WTC11 (cell line): ENCODE results near the gene SRSF4. TPM values are rescaled to one million over a fixed set of nuclear protein-coding genes. Genes with fewer than 3 reads are reported as not detected.
A peak's percentile ranks its signal among the peaks of the same experiment; 100 is the strongest.

Experiments used
- ATAC-seq: fragments of 200-7000 bp; cut with Tn5 transposase; 2 replicates; pipeline ENCODE4 v1.10.0; 2021; ENCODE audit warnings: mild to moderate bottlenecking, moderate library complexity
- CTCF ChIA-PET: fragments of 300-600 bp; sonication (Branson Sonifier 250); formaldehyde crosslinking; loops from one replicate; lab custom pipeline; 2021; ENCODE audit warnings: antibody characterized with exemption; lab: Charles Lee
- POLR2A ChIA-PET: fragments of 350-600 bp; sonication (Branson Sonifier 250); formaldehyde crosslinking; loops from one replicate; lab custom pipeline; 2021; ENCODE audit warnings: antibody characterized with exemption; lab: Charles Lee
- DNase-seq: peaks from one replicate; pipeline ENCODE4 v3.0.0; 2021; ENCODE audit warnings: low spot score
- H3K27ac Mint-ChIP-seq: 2 replicates; pipeline ENCODE4 v1.8.0; 2021; ENCODE audit warnings: mixed read lengths
- H3K27me3 Mint-ChIP-seq: 2 replicates; pipeline ENCODE4 v1.8.0; 2021; ENCODE audit warnings: low read depth, mild to moderate bottlenecking, moderate library complexity, mixed read lengths
- H3K36me3 Mint-ChIP-seq: 2 replicates; pipeline ENCODE4 v1.8.0; 2021; ENCODE audit warnings: mixed read lengths
- H3K4me1 Mint-ChIP-seq: 2 replicates; pipeline ENCODE4 v1.8.0; 2022; ENCODE audit warnings: mixed read lengths
- H3K4me3 Mint-ChIP-seq: 2 replicates; pipeline ENCODE4 v1.8.0; 2021; ENCODE audit warnings: mild to moderate bottlenecking, moderate library complexity, mixed read lengths
- H3K9me3 Mint-ChIP-seq: 2 replicates; pipeline ENCODE4 v1.8.0; 2021; ENCODE audit warnings: mixed read lengths
- ATF3 ChIP-seq: sonication (generic); formaldehyde crosslinking; conservative IDR thresholded peaks from 2 replicates; pipeline ENCODE4 v1.8.1; 2022; ENCODE audit warnings: mild to moderate bottlenecking, missing genetic modification reagents
- ELF4 ChIP-seq: sonication (generic); formaldehyde crosslinking; IDR thresholded peaks from 2 replicates; pipeline ENCODE4 v1.8.1; 2022; ENCODE audit warnings: low read depth, mild to moderate bottlenecking, moderate library complexity, missing genetic modification reagents
- FOXP1 ChIP-seq: sonication (generic); formaldehyde crosslinking; IDR thresholded peaks from 2 replicates; pipeline ENCODE4 v1.8.0; 2022; ENCODE audit warnings: missing genetic modification reagents, mild to moderate bottlenecking, moderate library complexity, borderline replicate concordance
- HMGA2 ChIP-seq: fragments of 250-450 bp; sonication (Bioruptor Pico); IDR thresholded peaks from 2 replicates; pipeline ENCODE4 v1.4.0; 2021; ENCODE audit warnings: mild to moderate bottlenecking, moderate library complexity
- MLX ChIP-seq: sonication (generic); formaldehyde crosslinking; IDR thresholded peaks from 2 replicates; pipeline ENCODE4 v1.8.1; 2023; ENCODE audit warnings: mild to moderate bottlenecking, missing genetic modification reagents, moderate library complexity
- NFATC4 ChIP-seq: fragments of 250-450 bp; sonication (Bioruptor Pico); IDR thresholded peaks from 2 replicates; pipeline ENCODE4 v1.9.0; 2021; ENCODE audit warnings: mild to moderate bottlenecking
- NFYB ChIP-seq: sonication (generic); formaldehyde crosslinking; conservative IDR thresholded peaks from 2 replicates; pipeline ENCODE4 v1.8.0; 2022; ENCODE audit warnings: low read depth, missing genetic modification reagents
- NR3C1 ChIP-seq: sonication (generic); formaldehyde crosslinking; conservative IDR thresholded peaks from 2 replicates; pipeline ENCODE4 v1.8.1; 2023; ENCODE audit warnings: low read depth, mild to moderate bottlenecking, missing genetic modification reagents
- RELA ChIP-seq: sonication (generic); formaldehyde crosslinking; IDR thresholded peaks from 2 replicates; pipeline ENCODE4 v1.8.1; 2022; ENCODE audit warnings: missing genetic modification reagents, mild to moderate bottlenecking, borderline replicate concordance
- SOX15 ChIP-seq: fragments of 250-450 bp; sonication (Bioruptor Pico); IDR thresholded peaks from 2 replicates; pipeline ENCODE4 v1.9.0; 2021; ENCODE audit warnings: mild to moderate bottlenecking
- SP1 ChIP-seq: sonication (generic); formaldehyde crosslinking; conservative IDR thresholded peaks from 2 replicates; pipeline ENCODE4 v1.8.1; 2022; ENCODE audit warnings: missing genetic modification reagents
- TEAD1 ChIP-seq: sonication (generic); formaldehyde crosslinking; IDR thresholded peaks from 2 replicates; pipeline ENCODE4 v1.8.0; 2022; ENCODE audit warnings: mild to moderate bottlenecking, missing genetic modification reagents
- TEAD4 ChIP-seq: sonication (generic); formaldehyde crosslinking; IDR thresholded peaks from 2 replicates; pipeline ENCODE4 v1.8.0; 2022; ENCODE audit warnings: mild to moderate bottlenecking, missing genetic modification reagents
- TP53 ChIP-seq: sonication (generic); formaldehyde crosslinking; IDR thresholded peaks from 2 replicates; pipeline ENCODE4 v1.8.1; 2023; ENCODE audit warnings: mild to moderate bottlenecking, missing genetic modification reagents
- ZNF121 ChIP-seq: sonication (generic); formaldehyde crosslinking; IDR thresholded peaks from 2 replicates; pipeline ENCODE4 v1.8.0; 2023; ENCODE audit warnings: missing genetic modification reagents
- ZNF219 ChIP-seq: sonication (generic); formaldehyde crosslinking; IDR thresholded peaks from 2 replicates; pipeline ENCODE4 v1.8.0; 2023; ENCODE audit warnings: missing genetic modification reagents, mild to moderate bottlenecking, borderline replicate concordance
- ZNF263 ChIP-seq: sonication (generic); formaldehyde crosslinking; IDR thresholded peaks from 2 replicates; pipeline ENCODE4 v1.8.1; 2022; ENCODE audit warnings: low read depth, mild to moderate bottlenecking, moderate library complexity, missing genetic modification reagents
- ZNF317 ChIP-seq: sonication (generic); formaldehyde crosslinking; IDR thresholded peaks from 2 replicates; pipeline ENCODE4 v1.8.1; 2023; ENCODE audit warnings: low read depth, mild to moderate bottlenecking, moderate library complexity, missing genetic modification reagents, borderline replicate concordance
- ZNF396 ChIP-seq: fragments of 250-450 bp; sonication (Bioruptor Pico); IDR thresholded peaks from 2 replicates; pipeline ENCODE4 v1.8.0; 2021; ENCODE audit warnings: mild to moderate bottlenecking, moderate library complexity, borderline replicate concordance
- ZNF416 ChIP-seq: fragments of 250-450 bp; sonication (Bioruptor Pico); IDR thresholded peaks from 2 replicates; pipeline ENCODE4 v1.9.0; 2021; ENCODE audit warnings: mild to moderate bottlenecking, inconsistent platforms
- total RNA-seq: library from RNA; stranded (reverse); gene quantifications from 3 replicates; pipeline ENCODE4 v1.2.3, GENCODE V29; 2021
- TF ChIP-seq, protein P1 (sequence below): fragments of 250-450 bp; sonication (Bioruptor Pico); IDR thresholded peaks from 2 replicates; pipeline ENCODE4 v1.8.0; 2021; ENCODE audit warnings: mild to moderate bottlenecking
- TF ChIP-seq, protein P2 (sequence below): sonication (generic); formaldehyde crosslinking; IDR thresholded peaks from 2 replicates; pipeline ENCODE4 v1.8.0; 2023; ENCODE audit warnings: missing genetic modification reagents, mild to moderate bottlenecking, borderline replicate concordance
- TF ChIP-seq, protein P3 (sequence below): sonication (generic); formaldehyde crosslinking; IDR thresholded peaks from 2 replicates; pipeline ENCODE4 v1.8.0; 2023; ENCODE audit warnings: mild to moderate bottlenecking, missing genetic modification reagents
- TF ChIP-seq, protein P4 (sequence below): fragments of 250-450 bp; sonication (Bioruptor Pico); conservative IDR thresholded peaks from 2 replicates; pipeline ENCODE4 v1.9.0; 2021; ENCODE audit warnings: mild to moderate bottlenecking

SRSF4 gene
- total RNA-seq, 1 experiment from 2014 or later = 99.9 TPM

DNA sequence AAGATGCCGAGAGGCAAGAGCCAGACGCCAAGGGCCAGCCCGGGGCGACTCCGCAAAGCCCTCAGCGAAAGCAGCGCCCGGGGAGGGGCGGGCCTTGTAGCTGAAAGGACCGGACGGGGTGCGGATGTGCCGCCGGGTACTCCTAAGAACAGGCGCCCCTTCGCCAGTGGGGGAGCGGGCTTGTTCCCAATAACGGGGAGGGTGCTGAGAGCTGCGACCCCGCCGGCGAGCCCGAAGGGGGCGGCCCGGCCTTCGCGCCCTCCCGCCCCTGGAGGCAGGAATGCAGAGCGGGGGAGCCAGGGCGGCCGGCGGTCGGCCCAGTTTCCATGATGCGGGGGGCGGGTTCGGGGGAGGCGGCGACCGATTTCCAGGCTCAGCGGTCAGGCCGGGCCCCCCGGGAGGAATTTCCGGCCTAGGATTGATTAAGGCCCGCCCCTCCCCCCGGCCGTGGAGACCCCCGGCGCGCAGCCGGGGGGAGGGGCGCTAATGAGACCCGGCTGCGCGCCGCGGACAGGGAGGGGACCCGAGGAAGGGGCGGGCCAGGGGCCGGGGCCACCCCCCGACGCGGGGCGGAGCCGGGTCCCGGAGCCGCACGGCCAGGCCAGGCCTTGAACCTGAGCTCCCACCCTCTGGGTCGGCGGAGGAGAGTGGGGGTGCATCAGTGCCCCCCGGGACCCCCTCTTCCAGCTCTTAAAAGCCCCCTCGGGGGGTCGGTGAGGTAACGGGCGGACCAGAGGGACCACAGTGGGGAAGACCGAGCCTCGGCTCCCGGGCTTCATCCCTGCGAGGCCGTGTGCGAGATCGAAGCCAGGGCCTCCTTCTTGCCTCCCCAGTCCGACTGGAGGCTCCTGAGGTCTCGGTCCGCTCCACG lies 57.1 kb downstream of the SRSF4 start:
- H3K9me3 Mint-ChIP-seq = no peaks in the 10 kb centered on the region
- POLR2A ChIA-PET = interaction anchor here (0.5 to 1.7 kb wide), 7 partner anchors 10 to 240 kb away, joined by 3 to 18 read pairs (median 5); partner anchors contain the start of gene SRSF4
- H3K36me3 Mint-ChIP-seq = no peaks in the 10 kb centered on the region
- CTCF ChIA-PET = interaction anchor here (0.6 to 6.3 kb wide), 26 partner anchors 10 to 388 kb away, joined by 3 to 45 read pairs (median 6); partner anchors contain the start of genes EPB41, SRSF4 and YTHDF2
- peaks cover 23% of the 10 kb centered on the region for H3K27me3 Mint-ChIP-seq
- DNase-seq = peak; percentile 93
- peaks cover 19% of the 10 kb centered on the region for H3K4me1 Mint-ChIP-seq
- ATAC-seq = peak; percentile 40
- peak overlapping the region; percentile 65 for H3K4me3 Mint-ChIP-seq
- no peak overlapping the region; the same call in 1 of the 2 replicates for H3K27ac Mint-ChIP-seq
- 0 out of 2 replicates have a peak, but pooled peaks have one; percentile 34 for TF ChIP-seq ZNF416 (CRISPR knock-in tag)
- no peak for TF ChIP-seq ZNF121 (CRISPR knock-in tag)
- TF ChIP-seq ATF3 = no peak
- TF ChIP-seq RELA (CRISPR knock-in tag) = no peak
- no peak for TF ChIP-seq ZNF263 (CRISPR knock-in tag)
- no peak for TF ChIP-seq ZNF396 (CRISPR knock-in tag)
- TF ChIP-seq NFATC4 (CRISPR knock-in tag) = no peak
- TF ChIP-seq MLX (CRISPR knock-in tag) = no peak
- TF ChIP-seq ELF4 (CRISPR knock-in tag) = no peak
- TF ChIP-seq FOXP1 (CRISPR knock-in tag) = no peak
- TF ChIP-seq HMGA2 (CRISPR knock-in tag) = no peak
- TF ChIP-seq, protein P1, sequence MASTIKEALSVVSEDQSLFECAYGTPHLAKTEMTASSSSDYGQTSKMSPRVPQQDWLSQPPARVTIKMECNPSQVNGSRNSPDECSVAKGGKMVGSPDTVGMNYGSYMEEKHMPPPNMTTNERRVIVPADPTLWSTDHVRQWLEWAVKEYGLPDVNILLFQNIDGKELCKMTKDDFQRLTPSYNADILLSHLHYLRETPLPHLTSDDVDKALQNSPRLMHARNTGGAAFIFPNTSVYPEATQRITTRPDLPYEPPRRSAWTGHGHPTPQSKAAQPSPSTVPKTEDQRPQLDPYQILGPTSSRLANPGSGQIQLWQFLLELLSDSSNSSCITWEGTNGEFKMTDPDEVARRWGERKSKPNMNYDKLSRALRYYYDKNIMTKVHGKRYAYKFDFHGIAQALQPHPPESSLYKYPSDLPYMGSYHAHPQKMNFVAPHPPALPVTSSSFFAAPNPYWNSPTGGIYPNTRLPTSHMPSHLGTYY = no peak
- peak; percentile 95; the same call in 1 of the 2 replicates for TF ChIP-seq TEAD1
- no peak for TF ChIP-seq SOX15 (CRISPR knock-in tag)
- no peak; the same call in 1 of the 2 replicates for TF ChIP-seq TP53
- TF ChIP-seq, protein P2, sequence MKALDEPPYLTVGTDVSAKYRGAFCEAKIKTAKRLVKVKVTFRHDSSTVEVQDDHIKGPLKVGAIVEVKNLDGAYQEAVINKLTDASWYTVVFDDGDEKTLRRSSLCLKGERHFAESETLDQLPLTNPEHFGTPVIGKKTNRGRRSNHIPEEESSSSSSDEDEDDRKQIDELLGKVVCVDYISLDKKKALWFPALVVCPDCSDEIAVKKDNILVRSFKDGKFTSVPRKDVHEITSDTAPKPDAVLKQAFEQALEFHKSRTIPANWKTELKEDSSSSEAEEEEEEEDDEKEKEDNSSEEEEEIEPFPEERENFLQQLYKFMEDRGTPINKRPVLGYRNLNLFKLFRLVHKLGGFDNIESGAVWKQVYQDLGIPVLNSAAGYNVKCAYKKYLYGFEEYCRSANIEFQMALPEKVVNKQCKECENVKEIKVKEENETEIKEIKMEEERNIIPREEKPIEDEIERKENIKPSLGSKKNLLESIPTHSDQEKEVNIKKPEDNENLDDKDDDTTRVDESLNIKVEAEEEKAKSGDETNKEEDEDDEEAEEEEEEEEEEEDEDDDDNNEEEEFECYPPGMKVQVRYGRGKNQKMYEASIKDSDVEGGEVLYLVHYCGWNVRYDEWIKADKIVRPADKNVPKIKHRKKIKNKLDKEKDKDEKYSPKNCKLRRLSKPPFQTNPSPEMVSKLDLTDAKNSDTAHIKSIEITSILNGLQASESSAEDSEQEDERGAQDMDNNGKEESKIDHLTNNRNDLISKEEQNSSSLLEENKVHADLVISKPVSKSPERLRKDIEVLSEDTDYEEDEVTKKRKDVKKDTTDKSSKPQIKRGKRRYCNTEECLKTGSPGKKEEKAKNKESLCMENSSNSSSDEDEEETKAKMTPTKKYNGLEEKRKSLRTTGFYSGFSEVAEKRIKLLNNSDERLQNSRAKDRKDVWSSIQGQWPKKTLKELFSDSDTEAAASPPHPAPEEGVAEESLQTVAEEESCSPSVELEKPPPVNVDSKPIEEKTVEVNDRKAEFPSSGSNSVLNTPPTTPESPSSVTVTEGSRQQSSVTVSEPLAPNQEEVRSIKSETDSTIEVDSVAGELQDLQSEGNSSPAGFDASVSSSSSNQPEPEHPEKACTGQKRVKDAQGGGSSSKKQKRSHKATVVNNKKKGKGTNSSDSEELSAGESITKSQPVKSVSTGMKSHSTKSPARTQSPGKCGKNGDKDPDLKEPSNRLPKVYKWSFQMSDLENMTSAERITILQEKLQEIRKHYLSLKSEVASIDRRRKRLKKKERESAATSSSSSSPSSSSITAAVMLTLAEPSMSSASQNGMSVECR (CRISPR knock-in tag) = no peak
- TF ChIP-seq SP1 (CRISPR knock-in tag) = peak; percentile 70
- peak; percentile 91; the same call in 1 of the 2 replicates for TF ChIP-seq TEAD4 (CRISPR knock-in tag)
- TF ChIP-seq, protein P3, sequence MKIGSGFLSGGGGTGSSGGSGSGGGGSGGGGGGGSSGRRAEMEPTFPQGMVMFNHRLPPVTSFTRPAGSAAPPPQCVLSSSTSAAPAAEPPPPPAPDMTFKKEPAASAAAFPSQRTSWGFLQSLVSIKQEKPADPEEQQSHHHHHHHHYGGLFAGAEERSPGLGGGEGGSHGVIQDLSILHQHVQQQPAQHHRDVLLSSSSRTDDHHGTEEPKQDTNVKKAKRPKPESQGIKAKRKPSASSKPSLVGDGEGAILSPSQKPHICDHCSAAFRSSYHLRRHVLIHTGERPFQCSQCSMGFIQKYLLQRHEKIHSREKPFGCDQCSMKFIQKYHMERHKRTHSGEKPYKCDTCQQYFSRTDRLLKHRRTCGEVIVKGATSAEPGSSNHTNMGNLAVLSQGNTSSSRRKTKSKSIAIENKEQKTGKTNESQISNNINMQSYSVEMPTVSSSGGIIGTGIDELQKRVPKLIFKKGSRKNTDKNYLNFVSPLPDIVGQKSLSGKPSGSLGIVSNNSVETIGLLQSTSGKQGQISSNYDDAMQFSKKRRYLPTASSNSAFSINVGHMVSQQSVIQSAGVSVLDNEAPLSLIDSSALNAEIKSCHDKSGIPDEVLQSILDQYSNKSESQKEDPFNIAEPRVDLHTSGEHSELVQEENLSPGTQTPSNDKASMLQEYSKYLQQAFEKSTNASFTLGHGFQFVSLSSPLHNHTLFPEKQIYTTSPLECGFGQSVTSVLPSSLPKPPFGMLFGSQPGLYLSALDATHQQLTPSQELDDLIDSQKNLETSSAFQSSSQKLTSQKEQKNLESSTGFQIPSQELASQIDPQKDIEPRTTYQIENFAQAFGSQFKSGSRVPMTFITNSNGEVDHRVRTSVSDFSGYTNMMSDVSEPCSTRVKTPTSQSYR = no peak; the same call in none of the 2 replicates
- no peak for TF ChIP-seq ZNF317
- no peak for TF ChIP-seq ZNF219 (CRISPR knock-in tag)
- TF ChIP-seq NR3C1 (CRISPR knock-in tag) = no peak
- TF ChIP-seq, protein P4, sequence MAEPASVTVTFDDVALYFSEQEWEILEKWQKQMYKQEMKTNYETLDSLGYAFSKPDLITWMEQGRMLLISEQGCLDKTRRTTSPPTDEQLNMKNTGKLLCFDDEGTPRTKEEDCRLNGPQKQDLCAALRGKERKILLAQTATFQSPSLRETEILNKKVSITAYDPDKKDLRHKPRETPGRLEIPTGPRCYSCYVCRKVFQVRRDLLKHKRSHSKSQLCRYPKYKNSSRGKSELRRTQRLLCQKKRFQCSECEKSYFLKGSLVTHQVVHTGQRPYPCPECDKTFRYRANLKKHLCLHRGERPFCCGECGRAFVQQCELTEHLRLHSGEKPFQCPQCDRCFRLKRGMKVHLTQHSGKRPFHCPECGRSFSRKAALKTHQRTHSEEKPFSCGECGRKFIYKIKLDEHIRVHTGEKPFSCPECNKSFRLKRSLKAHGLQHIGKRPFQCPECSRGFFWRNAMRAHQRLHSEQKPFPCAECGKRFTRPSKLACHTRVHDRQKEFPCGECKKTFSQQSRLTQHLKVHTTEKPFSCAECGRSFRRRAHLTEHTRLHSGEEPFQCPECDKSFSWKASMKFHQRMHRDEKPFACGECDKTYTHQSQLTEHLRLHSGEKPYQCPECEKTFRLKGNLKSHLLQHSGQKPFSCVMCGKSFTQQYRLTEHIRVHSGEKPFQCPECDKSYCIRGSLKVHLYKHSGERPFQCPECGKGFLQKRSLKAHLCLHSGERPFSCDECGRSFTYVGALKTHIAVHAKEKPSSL (CRISPR knock-in tag) = no peak
- TF ChIP-seq NFYB (CRISPR knock-in tag) = no peak
